ENCODE results near the gene CST5.

DNA sequence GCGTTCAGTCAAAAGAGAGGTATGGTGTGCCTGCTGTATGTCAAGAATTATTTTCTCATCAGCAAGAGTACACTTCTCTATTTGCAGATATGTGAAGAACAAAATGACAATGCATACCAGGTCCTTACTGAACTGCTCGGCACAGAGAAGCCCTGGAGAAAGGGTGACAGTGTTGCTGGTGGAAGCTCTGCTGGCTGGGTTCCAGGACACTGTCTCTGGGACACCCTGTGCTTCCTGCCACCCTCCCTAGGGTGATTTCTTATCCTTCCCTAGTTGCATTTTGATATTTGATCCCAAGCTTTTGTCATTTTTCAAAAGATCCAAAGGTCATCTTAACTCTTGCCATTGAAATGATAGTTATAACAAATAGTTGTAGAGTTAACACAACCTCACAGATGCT, 8.3 kb upstream of the CST5 start:
- TF ChIP-seq EZH2phosphoT487 (IDR thresholded peaks at IDR 0.05; ENCODE audit: borderline replicate concordance, low read depth) (no peak), SIN3A (IDR thresholded peaks at IDR 0.05; ENCODE audit: borderline replicate concordance, low read depth, low read length) (no peak), SMC3 (IDR thresholded peaks at IDR 0.05; ENCODE audit: low read depth, low read length) (no peak)
- TF ChIP-seq, protein P1, sequence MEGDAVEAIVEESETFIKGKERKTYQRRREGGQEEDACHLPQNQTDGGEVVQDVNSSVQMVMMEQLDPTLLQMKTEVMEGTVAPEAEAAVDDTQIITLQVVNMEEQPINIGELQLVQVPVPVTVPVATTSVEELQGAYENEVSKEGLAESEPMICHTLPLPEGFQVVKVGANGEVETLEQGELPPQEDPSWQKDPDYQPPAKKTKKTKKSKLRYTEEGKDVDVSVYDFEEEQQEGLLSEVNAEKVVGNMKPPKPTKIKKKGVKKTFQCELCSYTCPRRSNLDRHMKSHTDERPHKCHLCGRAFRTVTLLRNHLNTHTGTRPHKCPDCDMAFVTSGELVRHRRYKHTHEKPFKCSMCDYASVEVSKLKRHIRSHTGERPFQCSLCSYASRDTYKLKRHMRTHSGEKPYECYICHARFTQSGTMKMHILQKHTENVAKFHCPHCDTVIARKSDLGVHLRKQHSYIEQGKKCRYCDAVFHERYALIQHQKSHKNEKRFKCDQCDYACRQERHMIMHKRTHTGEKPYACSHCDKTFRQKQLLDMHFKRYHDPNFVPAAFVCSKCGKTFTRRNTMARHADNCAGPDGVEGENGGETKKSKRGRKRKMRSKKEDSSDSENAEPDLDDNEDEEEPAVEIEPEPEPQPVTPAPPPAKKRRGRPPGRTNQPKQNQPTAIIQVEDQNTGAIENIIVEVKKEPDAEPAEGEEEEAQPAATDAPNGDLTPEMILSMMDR (IDR thresholded peaks at IDR 0.05) = no peak
- TF ChIP-seq, protein P2, sequence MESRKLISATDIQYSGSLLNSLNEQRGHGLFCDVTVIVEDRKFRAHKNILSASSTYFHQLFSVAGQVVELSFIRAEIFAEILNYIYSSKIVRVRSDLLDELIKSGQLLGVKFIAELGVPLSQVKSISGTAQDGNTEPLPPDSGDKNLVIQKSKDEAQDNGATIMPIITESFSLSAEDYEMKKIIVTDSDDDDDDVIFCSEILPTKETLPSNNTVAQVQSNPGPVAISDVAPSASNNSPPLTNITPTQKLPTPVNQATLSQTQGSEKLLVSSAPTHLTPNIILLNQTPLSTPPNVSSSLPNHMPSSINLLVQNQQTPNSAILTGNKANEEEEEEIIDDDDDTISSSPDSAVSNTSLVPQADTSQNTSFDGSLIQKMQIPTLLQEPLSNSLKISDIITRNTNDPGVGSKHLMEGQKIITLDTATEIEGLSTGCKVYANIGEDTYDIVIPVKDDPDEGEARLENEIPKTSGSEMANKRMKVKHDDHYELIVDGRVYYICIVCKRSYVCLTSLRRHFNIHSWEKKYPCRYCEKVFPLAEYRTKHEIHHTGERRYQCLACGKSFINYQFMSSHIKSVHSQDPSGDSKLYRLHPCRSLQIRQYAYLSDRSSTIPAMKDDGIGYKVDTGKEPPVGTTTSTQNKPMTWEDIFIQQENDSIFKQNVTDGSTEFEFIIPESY (IDR thresholded peaks at IDR 0.05; ENCODE audit: borderline replicate concordance, low read depth) = no peak
